PC-3 (cell line): ENCODE results near the gene SPATA32. TPM values are rescaled to one million over a fixed set of nuclear protein-coding genes. Genes with fewer than 3 reads are reported as not detected.
A peak's percentile ranks its signal among the peaks of the same experiment; 100 is the strongest.

ENCODE experiments used
- ATAC-seq: fragments of 200-7000 bp; cut with Tn5 transposase; 2 replicates; pipeline ENCODE4 v1.9.1; 2020; ENCODE audit warnings: mild to moderate bottlenecking, moderate library complexity
- BruUV-seq: library from RNA; stranded (reverse); fragments of 400-500 nt; replicated peaks from 2 replicates; lab custom pipeline; 2021; lab: Mats Ljungman, UMichigan
- CTCF ChIA-PET: fragments of 300-600 bp; sonication (Branson Sonifier 250); formaldehyde crosslinking; loops from one replicate; lab custom pipeline; 2022; ENCODE audit warnings: antibody characterized with exemption; lab: Charles Lee
- POLR2A ChIA-PET: fragments of 300-600 bp; sonication (Branson Sonifier 250); formaldehyde crosslinking; loops from one replicate; lab custom pipeline; 2022; ENCODE audit warnings: antibody characterized with exemption; ENCODE audit not compliant: unreplicated experiment; lab: Charles Lee
- DNase-seq: peaks from one replicate; pipeline ENCODE4 v3.0.0-alpha.2; 2015
- H2AFZ ChIP-seq: fragments of 300-600 bp; sonication (generic); 2 replicates; pipeline ENCODE4 v1.6.0; 2016; ENCODE audit warnings: antibody characterized with exemption, low read length
- H3F3A ChIP-seq: fragments of 300-600 bp; sonication (generic); one replicate; pipeline ENCODE4 v1.6.0; 2017; ENCODE audit warnings: antibody characterized with exemption, low read length, control low read depth, mild to moderate bottlenecking; ENCODE audit not compliant: unreplicated experiment
- H3K27ac ChIP-seq: fragments of 300-600 bp; sonication (generic); 2 replicates; pipeline ENCODE4 v1.5.1; 2016; ENCODE audit warnings: mild to moderate bottlenecking, low read length
- H3K27me3 ChIP-seq: fragments of 300-600 bp; sonication (generic); 2 replicates; pipeline ENCODE4 v1.6.1; 2016; ENCODE audit warnings: low read length, mixed read lengths
- H3K36me3 ChIP-seq: fragments of 300-600 bp; sonication (generic); 2 replicates; pipeline ENCODE4 v1.6.1; 2016; ENCODE audit warnings: low read depth, mixed run types, low read length, mixed read lengths
- H3K4me1 ChIP-seq: fragments of 300-600 bp; sonication (generic); 2 replicates; pipeline ENCODE4 v1.5.1; 2016; ENCODE audit warnings: low read length; ENCODE audit not compliant: insufficient read depth
- H3K4me2 ChIP-seq: fragments of 300-600 bp; sonication (generic); 2 replicates; pipeline ENCODE4 v1.6.0; 2016; ENCODE audit warnings: low read length
- H3K4me3 ChIP-seq: fragments of 300-600 bp; sonication (generic); 2 replicates; pipeline ENCODE4 v1.5.1; 2016; ENCODE audit warnings: mild to moderate bottlenecking, low read length, mixed read lengths
- H3K79me2 ChIP-seq: fragments of 300-600 bp; sonication (generic); 2 replicates; pipeline ENCODE4 v1.6.1; 2017; ENCODE audit warnings: low read length, mixed read lengths
- H3K9ac ChIP-seq: fragments of 300-600 bp; sonication (generic); 2 replicates; pipeline ENCODE4 v1.6.0; 2016; ENCODE audit warnings: mild to moderate bottlenecking, low read length
- H3K9me2 ChIP-seq: fragments of 300-600 bp; sonication (generic); replicated peaks from 2 replicates; pipeline ENCODE4 v1.6.1; 2016; ENCODE audit warnings: mixed run types, low read length, mixed read lengths
- H3K9me3 ChIP-seq: fragments of 300-600 bp; sonication (generic); 2 replicates; pipeline ENCODE4 v1.6.1; 2016; ENCODE audit warnings: low read length, mixed read lengths
- H4K20me1 ChIP-seq: fragments of 300-600 bp; sonication (generic); 2 replicates; pipeline ENCODE4 v1.6.1; 2016; ENCODE audit warnings: low read length, mixed read lengths
- EZH2 ChIP-seq: fragments of 300-600 bp; sonication (generic); IDR thresholded peaks from one replicate; pipeline ENCODE4 v1.6.1; 2017; ENCODE audit warnings: antibody characterized with exemption, mild to moderate bottlenecking, low read length; ENCODE audit not compliant: unreplicated experiment
- EZH2phosphoT487 ChIP-seq: fragments of 300-600 bp; sonication (generic); IDR thresholded peaks from 2 replicates; pipeline ENCODE4 v1.6.1; 2018; ENCODE audit warnings: mild to moderate bottlenecking, antibody characterized with exemption, low read length, borderline replicate concordance
- intact Hi-C: fragments of 100-400 bp; cut with micrococcal nuclease; formaldehyde crosslinking; loops from 2 replicates; pipeline ENCODE4 v1.9.0; 2023
- total RNA-seq: library from RNA; depleted of rRNA; stranded (reverse); fragments of >200 nt; gene quantifications from 2 replicates; pipeline ENCODE4 v1.2.3, GENCODE V29; 2014
- TF ChIP-seq, protein P1 (sequence below): fragments of 300-600 bp; sonication (generic); conservative IDR thresholded peaks from 2 replicates; pipeline ENCODE4 v1.5.1; 2017; ENCODE audit warnings: antibody characterized with exemption, low read depth, mild to moderate bottlenecking, low read length

Gene SPATA32
- total RNA-seq, 1 experiment from 2014 or later: not detected

DNA sequence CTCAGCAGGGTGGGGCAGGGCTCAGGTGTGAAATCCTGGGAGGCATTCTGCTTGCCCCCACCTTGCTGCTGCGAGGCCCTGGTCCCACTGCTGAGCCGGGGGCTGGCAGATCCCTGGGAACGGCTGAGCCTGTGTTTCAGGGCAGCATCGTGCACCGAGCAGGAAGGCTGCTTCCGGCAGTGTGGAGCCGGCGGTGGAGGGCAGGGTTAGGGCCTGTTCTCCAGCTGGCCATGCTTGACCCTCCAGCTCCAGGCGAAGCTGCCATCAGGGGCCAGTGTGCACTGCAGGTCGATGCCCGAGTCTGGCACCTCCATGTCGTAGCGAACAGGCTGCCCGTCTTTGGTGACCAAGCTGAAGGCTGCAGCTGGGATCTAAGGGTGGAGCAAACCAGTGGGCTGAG lies 2.5 kb upstream of the SPATA32 start:
- Histone ChIP-seq H3K9me2 (no peaks in the 10 kb centered on the region), H3K4me3 (no peak overlapping the region), H3F3A (peaks cover 4% of the 10 kb centered on the region), H3K4me2 (no peak overlapping the region), H3K36me3 (peaks cover 48% of the 10 kb centered on the region), H3K27ac (no peak overlapping the region), H3K79me2 (no peaks in the 10 kb centered on the region), H3K9ac (no peak overlapping the region), H2AFZ (no peak overlapping the region), H3K4me1 (peaks cover 26% of the 10 kb centered on the region), H3K27me3 (no peaks in the 10 kb centered on the region), H4K20me1 (no peaks in the 10 kb centered on the region), H3K9me3 (no peaks in the 10 kb centered on the region)
- TF ChIP-seq EZH2phosphoT487 (no peak), EZH2 (no peak)
- ATAC-seq: no peak
- BruUV-seq: no TSS peak
- intact Hi-C loops: no loop called here
- DNase-seq: no peak
- CTCF ChIA-PET: no interaction called here
- POLR2A ChIA-PET: no interaction called here

DNA sequence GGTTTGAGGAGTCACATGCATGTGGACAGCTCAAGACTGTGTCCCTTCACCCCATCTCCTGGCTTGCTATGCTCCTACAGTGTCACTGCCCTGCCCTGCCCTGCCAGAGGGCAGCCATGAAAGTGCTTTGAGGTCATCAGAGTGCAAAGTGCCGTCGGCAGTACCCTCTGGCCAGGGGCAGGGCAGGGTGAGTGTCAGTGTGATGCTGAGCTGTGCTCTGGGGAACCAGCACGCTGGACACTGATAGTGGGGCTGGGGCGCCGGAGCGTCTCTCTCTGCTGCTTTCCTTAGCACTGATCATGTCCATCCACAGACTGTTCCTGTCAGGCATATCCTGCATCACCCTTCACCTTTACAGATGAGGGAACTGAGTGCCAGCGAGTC lies 1.6 kb upstream of the SPATA32 start:
- Histone ChIP-seq H3K9me2 (no peaks in the 10 kb centered on the region), H3K9me3 (no peaks in the 10 kb centered on the region), H3F3A (peaks cover 4% of the 10 kb centered on the region), H3K4me3 (no peak overlapping the region), H3K79me2 (no peaks in the 10 kb centered on the region), H3K27me3 (no peaks in the 10 kb centered on the region), H3K4me2 (no peak overlapping the region), H3K27ac (no peak overlapping the region), H3K9ac (no peak overlapping the region), H2AFZ (no peak overlapping the region), H4K20me1 (no peaks in the 10 kb centered on the region), H3K36me3 (peaks cover 39% of the 10 kb centered on the region), H3K4me1 (peaks cover 26% of the 10 kb centered on the region)
- POLR2A ChIA-PET: no interaction called here
- ATAC-seq (no peak), DNase-seq (no peak)
- CTCF ChIA-PET: interaction anchor here (0.6 to 1.0 kb wide), 3 partner anchors 10 to 128 kb away, joined by 3 read pairs; partner anchors contain the start of gene ACBD4
- BruUV-seq: no TSS peak
- intact Hi-C loops: no loop called here
- no peak for TF ChIP-seq EZH2
- TF ChIP-seq, protein P1, sequence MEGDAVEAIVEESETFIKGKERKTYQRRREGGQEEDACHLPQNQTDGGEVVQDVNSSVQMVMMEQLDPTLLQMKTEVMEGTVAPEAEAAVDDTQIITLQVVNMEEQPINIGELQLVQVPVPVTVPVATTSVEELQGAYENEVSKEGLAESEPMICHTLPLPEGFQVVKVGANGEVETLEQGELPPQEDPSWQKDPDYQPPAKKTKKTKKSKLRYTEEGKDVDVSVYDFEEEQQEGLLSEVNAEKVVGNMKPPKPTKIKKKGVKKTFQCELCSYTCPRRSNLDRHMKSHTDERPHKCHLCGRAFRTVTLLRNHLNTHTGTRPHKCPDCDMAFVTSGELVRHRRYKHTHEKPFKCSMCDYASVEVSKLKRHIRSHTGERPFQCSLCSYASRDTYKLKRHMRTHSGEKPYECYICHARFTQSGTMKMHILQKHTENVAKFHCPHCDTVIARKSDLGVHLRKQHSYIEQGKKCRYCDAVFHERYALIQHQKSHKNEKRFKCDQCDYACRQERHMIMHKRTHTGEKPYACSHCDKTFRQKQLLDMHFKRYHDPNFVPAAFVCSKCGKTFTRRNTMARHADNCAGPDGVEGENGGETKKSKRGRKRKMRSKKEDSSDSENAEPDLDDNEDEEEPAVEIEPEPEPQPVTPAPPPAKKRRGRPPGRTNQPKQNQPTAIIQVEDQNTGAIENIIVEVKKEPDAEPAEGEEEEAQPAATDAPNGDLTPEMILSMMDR: no peak
- no peak for TF ChIP-seq EZH2phosphoT487

DNA sequence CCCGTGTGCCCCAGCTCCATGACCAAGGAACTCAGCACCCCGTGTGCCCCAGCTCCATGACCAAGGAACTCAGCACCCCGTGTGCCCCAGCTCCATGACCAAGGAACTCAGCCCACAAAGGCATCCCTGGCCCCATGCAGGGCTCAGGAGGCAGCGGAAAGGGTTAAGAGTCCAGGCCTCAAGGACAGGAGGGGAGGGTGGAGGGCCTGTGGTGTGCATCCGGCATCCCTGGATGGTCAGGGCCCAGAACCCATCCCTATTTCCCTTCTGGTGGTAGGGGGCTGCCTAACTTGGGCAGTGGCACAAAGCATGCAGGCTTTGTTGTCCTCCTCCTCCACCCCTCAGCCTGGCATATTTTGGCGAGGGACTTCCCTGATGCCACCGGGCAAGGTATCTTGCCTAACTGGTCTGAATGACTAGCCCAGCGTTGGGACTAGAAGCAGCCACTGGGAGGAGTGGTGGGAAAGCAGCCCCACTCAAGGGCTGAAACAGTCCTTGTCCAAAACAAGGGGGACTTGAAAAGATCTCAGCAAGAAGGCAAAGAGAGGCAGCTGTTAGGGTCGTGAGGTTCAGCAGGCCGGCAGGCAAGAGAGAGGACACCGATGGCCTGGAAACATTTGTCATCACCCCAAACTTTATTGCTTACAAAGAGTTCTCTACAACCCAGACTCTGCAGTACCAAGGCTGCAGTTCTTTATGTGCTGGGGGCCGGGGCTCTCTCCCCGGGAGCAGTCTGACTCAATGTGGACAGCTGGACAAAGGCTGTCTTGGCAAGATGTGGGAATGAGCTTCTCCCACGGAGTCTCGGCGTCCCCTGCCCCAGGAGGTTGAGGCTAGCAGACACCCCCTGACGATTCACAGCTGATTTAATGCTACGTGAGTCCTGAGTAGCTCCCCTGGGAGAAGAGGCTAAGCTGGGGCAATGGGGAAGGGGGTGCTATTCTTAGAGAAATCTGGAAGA lies 902 bp upstream of the SPATA32 start:
- Histone ChIP-seq H4K20me1 (no peaks in the 10 kb centered on the region), H3K4me1 (peaks cover 26% of the 10 kb centered on the region), H3K4me3 (peak overlapping the region; percentile 59), H3F3A (peaks cover 4% of the 10 kb centered on the region), H3K79me2 (no peaks in the 10 kb centered on the region), H3K27ac (no peak overlapping the region), H3K9me2 (no peaks in the 10 kb centered on the region), H3K9me3 (no peaks in the 10 kb centered on the region), H3K36me3 (peaks cover 33% of the 10 kb centered on the region; the same call in 1 of the 2 replicates), H3K27me3 (no peaks in the 10 kb centered on the region), H3K9ac (peak overlapping the region; percentile 36), H2AFZ (no peak overlapping the region), H3K4me2 (peak overlapping the region; percentile 80)
- ChIA-PET CTCF (interaction anchor here (0.6 to 1.0 kb wide), 3 partner anchors 9 to 127 kb away, joined by 3 read pairs; partner anchors contain the start of gene ACBD4), POLR2A (no interaction called here)
- ATAC-seq (peak; percentile 49), DNase-seq (peak; percentile 75)
- no TSS peak for BruUV-seq
- TF ChIP-seq EZH2phosphoT487: no peak
- TF ChIP-seq, protein P1: peak; percentile 34; the same call in 1 of the 2 replicates
- intact Hi-C loops: no loop called here
